ENCODE results near the gene AK1.

Gene AK1

GRCh38 chr9:127877566-127877998 is at the start of gene AK1:
Gene AK1 (minus strand): TSS chr9:127877675. CDS start chr9:127874617, 3,058 bp downstream.
- peak; percentile 75 for DNase-seq (ENCODE audit: low spot score)

- no peak for DNase-seq (ENCODE audit: low spot score)
These were observed 49.4 kb upstream of the AK1 start for GRCh38 chr9:127926906-127927200.

- no peak for DNase-seq (ENCODE audit: low spot score)
These were observed 48.8 kb upstream of the AK1 start for GRCh38 chr9:127925959-127926905.

- no peak for DNase-seq (ENCODE audit: low spot score)
These were observed 47.4 kb upstream of the AK1 start for GRCh38 chr9:127924736-127925444.

- peak; percentile 96 for DNase-seq (ENCODE audit: low spot score)
These were observed 46.3 kb upstream of the AK1 start for GRCh38 chr9:127923771-127924170.

- no peak for DNase-seq (ENCODE audit: low spot score)
These were observed 45.6 kb upstream of the AK1 start for GRCh38 chr9:127923046-127923445.

- DNase-seq (ENCODE audit: low spot score): peak; percentile 85
These were observed 44.2 kb upstream of the AK1 start for GRCh38 chr9:127921557-127922120.

GRCh38 chr9:127920794-127921193 is 43.3 kb upstream of the AK1 start:
- DNase-seq (ENCODE audit: low spot score): no peak

- peak; percentile 97 for DNase-seq (ENCODE audit: low spot score)
These were observed 41.9 kb upstream of the AK1 start for GRCh38 chr9:127919253-127919815.

GRCh38 chr9:127918183-127919107 is 41.0 kb upstream of the AK1 start:
- DNase-seq (ENCODE audit: low spot score): no peak

- DNase-seq (ENCODE audit: low spot score): no peak
These were observed 40.1 kb upstream of the AK1 start for GRCh38 chr9:127917603-127918002.

- DNase-seq (ENCODE audit: low spot score): peak; percentile 94
These were observed 39.5 kb upstream of the AK1 start, which contains the start of gene ST6GALNAC4 for GRCh38 chr9:127916720-127917581. Gene ST6GALNAC4 (minus strand): TSS chr9:127917041. CDS start chr9:127916419, 622 bp downstream.

- no peak for DNase-seq (ENCODE audit: low spot score)
These were observed 38.6 kb upstream of the AK1 start for GRCh38 chr9:127915801-127916719.

- DNase-seq (ENCODE audit: low spot score): no peak
These were observed 37.9 kb upstream of the AK1 start for GRCh38 chr9:127915325-127915752.

GRCh38 chr9:127913682-127914081 is 36.2 kb upstream of the AK1 start:
- DNase-seq (ENCODE audit: low spot score): no peak

GRCh38 chr9:127912882-127913281 is 35.4 kb upstream of the AK1 start:
- no peak for DNase-seq (ENCODE audit: low spot score)

GRCh38 chr9:127912296-127912695 is 34.8 kb upstream of the AK1 start:
- no peak for DNase-seq (ENCODE audit: low spot score)

GRCh38 chr9:127910613-127911205 is 33.2 kb upstream of the AK1 start:
- DNase-seq (ENCODE audit: low spot score): no peak

- no peak for DNase-seq (ENCODE audit: low spot score)
These were observed 32.4 kb upstream of the AK1 start for GRCh38 chr9:127909839-127910273.
